Cardiac fibroblast (primary cell): ENCODE results near the gene CMTM1.

ENCODE experiments used
- DNase-seq, 2 donors: peaks; one replicate each; pipeline versions ENCODE4 v3.0.0 to v3.0.0-alpha.2; 2010; ENCODE audit warnings: low read depth in 2 of 2
- H3K4me3 ChIP-seq, 2 donors: replicated peaks in 1 of 2; 1 replicate in 1 of 2; 2 replicates in 1 of 2; pipeline ENCODE4 v1.5.1; 2011; ENCODE audit warnings: low read depth in 2 of 2, low read length in 2 of 2, mild to moderate bottlenecking in 2 of 2, moderate library complexity in 1 of 2
- TF ChIP-seq, protein P1 (sequence below): IDR thresholded peaks from one replicate; pipeline ENCODE4 v1.5.1; 2011; ENCODE audit warnings: low read depth, mild to moderate bottlenecking, low read length, inconsistent platforms

The CMTM1 gene

GRCh38 chr16:66547101-66547989 is 18.9 kb upstream of the CMTM1 start:
- DNase-seq = no peak
- no peak overlapping the region for H3K4me3 ChIP-seq
- TF ChIP-seq, protein P1, sequence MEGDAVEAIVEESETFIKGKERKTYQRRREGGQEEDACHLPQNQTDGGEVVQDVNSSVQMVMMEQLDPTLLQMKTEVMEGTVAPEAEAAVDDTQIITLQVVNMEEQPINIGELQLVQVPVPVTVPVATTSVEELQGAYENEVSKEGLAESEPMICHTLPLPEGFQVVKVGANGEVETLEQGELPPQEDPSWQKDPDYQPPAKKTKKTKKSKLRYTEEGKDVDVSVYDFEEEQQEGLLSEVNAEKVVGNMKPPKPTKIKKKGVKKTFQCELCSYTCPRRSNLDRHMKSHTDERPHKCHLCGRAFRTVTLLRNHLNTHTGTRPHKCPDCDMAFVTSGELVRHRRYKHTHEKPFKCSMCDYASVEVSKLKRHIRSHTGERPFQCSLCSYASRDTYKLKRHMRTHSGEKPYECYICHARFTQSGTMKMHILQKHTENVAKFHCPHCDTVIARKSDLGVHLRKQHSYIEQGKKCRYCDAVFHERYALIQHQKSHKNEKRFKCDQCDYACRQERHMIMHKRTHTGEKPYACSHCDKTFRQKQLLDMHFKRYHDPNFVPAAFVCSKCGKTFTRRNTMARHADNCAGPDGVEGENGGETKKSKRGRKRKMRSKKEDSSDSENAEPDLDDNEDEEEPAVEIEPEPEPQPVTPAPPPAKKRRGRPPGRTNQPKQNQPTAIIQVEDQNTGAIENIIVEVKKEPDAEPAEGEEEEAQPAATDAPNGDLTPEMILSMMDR = no peak

- DNase-seq = no peak
- H3K4me3 ChIP-seq = no peak overlapping the region
- TF ChIP-seq, protein P1 = no peak
Observed at GRCh38 chr16:66548068-66548467, 18.2 kb upstream of the CMTM1 start.

- H3K4me3 ChIP-seq = peak overlapping the region; percentile 63 to 71
- TF ChIP-seq, protein P1 = no peak
- DNase-seq = no peak
Observed at GRCh38 chr16:66548868-66549267, 17.4 kb upstream of the CMTM1 start.

DNA sequence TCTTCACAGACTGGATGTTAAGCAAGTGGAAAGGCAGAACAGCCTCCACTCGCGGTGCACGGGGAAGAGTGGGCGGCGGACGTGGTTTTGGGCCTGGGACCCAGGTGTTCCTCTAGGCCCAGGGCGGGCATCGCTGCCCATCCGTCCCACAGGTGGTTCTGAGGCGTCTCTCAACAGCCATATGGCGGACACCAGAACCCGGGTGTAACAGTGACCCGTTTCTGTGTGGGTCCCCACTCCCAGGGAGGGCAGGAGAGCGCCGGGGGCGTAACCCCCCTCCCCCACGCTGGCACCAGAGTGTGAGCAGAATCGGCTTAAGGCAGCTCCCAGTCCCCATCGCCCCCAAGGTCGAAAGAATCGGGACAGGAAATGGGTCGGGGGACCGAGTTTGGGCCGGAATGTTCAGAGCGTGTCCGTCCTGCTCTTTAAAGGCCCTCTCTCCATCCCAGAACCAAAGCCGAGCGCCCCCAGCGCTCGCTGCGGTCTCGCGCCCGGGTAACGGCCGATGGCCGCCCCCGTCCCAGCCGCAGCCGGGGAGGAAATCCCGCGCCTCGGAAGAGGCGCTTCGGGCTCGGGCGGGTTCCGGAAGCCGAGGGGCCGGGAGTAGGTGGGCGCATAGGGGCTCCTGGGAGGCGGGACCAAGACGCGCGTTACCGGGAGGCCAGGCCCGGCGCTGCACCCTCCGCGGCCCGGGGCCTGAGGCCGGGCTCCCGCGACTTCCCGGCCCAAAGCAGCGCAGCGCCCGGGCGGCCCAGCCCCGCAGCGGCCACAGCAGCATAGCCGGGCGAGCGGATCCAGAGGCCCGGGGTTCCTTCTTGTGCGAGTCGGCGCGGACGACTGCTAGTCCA is 16.7 kb upstream of the CMTM1 start, which contains the start of gene TK2:
Gene TK2, minus strand, starts transcription at position 839 of the 848 bp plus-strand sequence. Its CDS starts 61 bp downstream, at position 778.
- H3K4me3 ChIP-seq = peak within 1 kb of the TSS; percentile 63 to 71
- peak; percentile 73 to 83 for DNase-seq
- TF ChIP-seq, protein P1 = no peak

GRCh38 chr16:66551348-66551759 is 14.9 kb upstream of the CMTM1 start:
- TF ChIP-seq, protein P1 = peak; percentile 30
- no peak overlapping the region for H3K4me3 ChIP-seq
- DNase-seq = peak in 1 of 2 donors; percentile 18

DNA sequence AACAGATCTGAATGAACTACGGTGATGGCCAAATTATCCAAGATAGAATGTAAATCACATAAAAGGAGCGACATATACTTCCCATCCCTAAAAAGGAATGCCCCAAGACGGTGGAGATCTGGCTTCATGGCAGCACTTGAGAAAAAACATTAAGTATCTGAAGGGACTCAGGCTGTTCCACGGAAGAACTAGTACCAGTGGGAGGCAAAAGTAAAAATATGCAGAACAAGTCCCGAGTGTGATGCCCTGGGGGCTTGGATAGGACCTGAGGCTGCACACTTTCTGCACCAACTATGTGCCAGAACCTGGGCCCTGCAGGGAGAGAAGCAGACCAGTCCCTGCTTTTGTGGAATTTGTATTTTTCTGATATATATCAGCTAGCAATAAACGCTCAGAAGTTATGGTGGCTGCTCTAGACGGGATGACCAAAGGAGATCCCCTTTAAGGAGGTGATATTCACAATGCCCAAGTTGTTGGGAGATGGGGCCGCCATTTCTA is 14.4 kb upstream of the CMTM1 start:
- DNase-seq = no peak
- TF ChIP-seq, protein P1 = no peak
- peak overlapping the region; percentile 79 to 83 for H3K4me3 ChIP-seq
